ENCODE measurements around the gene WDFY2. TPM values are rescaled to one million over a fixed set of nuclear protein-coding genes. Genes with fewer than 3 reads are reported as not detected.

WDFY2 gene
- total RNA-seq, 1 donor from 2014 or later, result 4.5 TPM

DNA sequence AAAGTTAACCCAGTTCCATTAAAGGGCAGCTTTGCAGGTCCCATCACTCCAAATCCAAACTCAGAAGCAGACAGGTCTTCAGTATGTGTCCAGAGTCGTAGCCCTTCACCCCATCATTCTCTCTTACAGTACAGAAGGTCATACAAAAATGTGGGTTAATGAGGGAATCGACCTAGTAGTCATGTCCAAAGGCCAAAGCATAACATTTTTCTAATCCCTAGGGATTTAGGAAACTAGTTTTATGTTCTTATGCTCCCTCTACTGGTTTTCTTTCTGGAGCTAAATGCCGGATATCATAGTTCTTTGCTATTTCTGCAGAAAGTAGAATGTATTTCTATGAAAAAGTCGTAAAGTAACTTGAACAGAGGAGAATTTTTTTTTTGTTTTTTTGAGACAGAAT lies 147.5 kb downstream of the WDFY2 start:
- no peaks in the 10 kb centered on the region for H3K27me3 ChIP-seq (ENCODE audit: low read depth)
- peak overlapping the region; percentile 77 for H3K27ac ChIP-seq (replicated peaks)
- peaks cover 34% of the 10 kb centered on the region for H3K4me1 ChIP-seq
- no peak for DNase-seq
- TF ChIP-seq, protein P1, sequence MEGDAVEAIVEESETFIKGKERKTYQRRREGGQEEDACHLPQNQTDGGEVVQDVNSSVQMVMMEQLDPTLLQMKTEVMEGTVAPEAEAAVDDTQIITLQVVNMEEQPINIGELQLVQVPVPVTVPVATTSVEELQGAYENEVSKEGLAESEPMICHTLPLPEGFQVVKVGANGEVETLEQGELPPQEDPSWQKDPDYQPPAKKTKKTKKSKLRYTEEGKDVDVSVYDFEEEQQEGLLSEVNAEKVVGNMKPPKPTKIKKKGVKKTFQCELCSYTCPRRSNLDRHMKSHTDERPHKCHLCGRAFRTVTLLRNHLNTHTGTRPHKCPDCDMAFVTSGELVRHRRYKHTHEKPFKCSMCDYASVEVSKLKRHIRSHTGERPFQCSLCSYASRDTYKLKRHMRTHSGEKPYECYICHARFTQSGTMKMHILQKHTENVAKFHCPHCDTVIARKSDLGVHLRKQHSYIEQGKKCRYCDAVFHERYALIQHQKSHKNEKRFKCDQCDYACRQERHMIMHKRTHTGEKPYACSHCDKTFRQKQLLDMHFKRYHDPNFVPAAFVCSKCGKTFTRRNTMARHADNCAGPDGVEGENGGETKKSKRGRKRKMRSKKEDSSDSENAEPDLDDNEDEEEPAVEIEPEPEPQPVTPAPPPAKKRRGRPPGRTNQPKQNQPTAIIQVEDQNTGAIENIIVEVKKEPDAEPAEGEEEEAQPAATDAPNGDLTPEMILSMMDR (IDR thresholded peaks at IDR 0.05; ENCODE audit: borderline replicate concordance), result peak; percentile 62
- H3K36me3 ChIP-seq, result no peaks in the 10 kb centered on the region
- intact Hi-C loops (cut with micrococcal nuclease), result no loop called here
- H3K4me3 ChIP-seq, result no peak overlapping the region
- no peaks in the 10 kb centered on the region for H3K9me3 ChIP-seq (replicated peaks)

DNA sequence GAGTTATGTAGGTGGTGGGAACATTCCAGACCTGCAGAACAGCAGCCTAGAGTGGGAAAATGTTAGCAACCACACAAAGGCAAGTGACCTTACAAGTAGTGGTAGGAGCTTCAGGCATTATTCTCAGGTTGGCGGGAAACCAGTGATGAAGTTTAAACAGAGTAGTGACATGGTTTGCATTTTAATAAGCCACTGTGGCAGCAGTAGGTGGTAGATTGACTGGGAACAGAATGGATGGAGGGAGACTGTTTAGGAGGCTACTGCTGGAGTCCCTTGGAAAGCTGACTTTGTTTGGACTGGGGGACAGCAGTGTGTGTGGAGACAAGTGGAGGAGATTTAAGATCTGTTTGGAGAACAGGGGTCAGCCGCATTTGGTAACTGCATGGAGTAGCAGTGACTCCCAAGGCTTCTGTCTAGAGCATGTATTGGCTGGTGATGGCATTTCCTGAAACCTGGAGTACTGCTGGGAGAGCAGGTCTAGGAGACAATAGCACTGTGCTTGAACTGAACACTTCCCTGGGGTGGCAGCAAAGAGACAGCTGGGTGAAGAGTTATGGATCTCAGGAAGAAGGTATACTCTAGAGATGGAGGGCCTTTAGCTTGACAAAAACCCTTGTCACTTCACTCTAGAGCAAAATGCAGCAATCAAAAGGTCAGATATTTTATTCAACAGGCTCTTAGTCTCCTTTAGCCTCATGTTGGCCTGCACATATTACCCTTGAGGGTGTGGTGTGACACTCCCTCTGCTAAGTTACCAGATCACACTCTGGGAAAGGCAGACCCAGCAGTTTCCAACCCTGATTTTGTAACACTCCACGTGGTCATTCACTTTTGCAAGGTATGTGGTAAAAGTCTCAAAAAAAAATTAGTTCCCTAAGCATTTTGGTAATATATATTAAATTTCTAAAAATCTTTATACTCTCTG lies 149.4 kb downstream of the WDFY2 start:
- Histone ChIP-seq H3K4me3 (no peak overlapping the region), H3K27me3 (ENCODE audit: low read depth) (no peaks in the 10 kb centered on the region), H3K36me3 (no peaks in the 10 kb centered on the region), H3K4me1 (peaks cover 22% of the 10 kb centered on the region), H3K27ac (replicated peaks) (no peak overlapping the region), H3K9me3 (replicated peaks) (no peaks in the 10 kb centered on the region)
- TF ChIP-seq, protein P1 (IDR thresholded peaks at IDR 0.05; ENCODE audit: borderline replicate concordance), result no peak
- intact Hi-C loops (cut with micrococcal nuclease), result no loop called here
- DNase-seq, result no peak

DNA sequence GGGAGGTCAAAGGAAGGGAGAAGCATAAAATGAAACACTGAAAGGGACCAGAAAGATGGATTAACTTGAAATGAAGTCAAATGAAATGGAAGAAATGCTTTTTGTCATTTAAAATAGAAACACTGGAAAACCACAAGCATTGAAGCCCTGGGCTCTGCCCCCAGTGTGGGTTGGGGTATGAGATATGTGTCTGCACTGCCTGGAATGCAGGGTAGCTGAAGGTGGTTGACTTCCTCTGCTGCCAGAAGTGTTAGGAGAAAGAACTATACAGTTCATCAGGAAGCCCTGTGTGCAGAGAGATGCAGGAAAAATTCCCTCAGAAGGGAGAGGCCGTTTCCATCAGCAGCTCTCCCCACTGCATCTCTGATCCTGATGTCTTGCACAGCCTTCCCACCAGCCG lies 150.5 kb downstream of the WDFY2 start:
- intact Hi-C loops (cut with micrococcal nuclease), result no loop called here
- Histone ChIP-seq H3K27ac (replicated peaks) (no peak overlapping the region), H3K4me1 (peaks cover 25% of the 10 kb centered on the region), H3K9me3 (replicated peaks) (no peaks in the 10 kb centered on the region), H3K4me3 (no peak overlapping the region), H3K36me3 (peaks cover 8% of the 10 kb centered on the region), H3K27me3 (ENCODE audit: low read depth) (no peaks in the 10 kb centered on the region)
- DNase-seq, result no peak
- TF ChIP-seq, protein P1 (IDR thresholded peaks at IDR 0.05; ENCODE audit: borderline replicate concordance), result no peak

DNA sequence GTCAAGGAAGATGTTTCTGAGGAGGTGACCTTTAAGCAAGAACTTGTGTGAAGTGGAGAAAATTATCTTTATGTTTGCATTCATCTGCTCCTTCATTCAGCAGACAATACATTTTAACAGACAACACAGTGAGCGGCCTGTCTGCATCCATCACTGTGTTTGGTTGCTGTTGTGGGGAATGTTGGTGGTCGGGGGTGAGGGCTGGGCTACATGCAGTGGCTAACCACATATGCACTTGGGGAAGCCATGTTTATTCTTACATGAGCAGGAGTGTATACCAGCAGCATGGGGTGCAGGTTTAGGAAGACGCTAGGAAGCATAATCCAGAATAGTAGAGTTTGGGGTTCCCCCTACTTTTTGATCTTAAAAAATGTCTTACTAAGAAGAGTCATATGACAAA lies 153.3 kb downstream of the WDFY2 start:
- H3K4me3 ChIP-seq, result no peak overlapping the region
- DNase-seq, result no peak
- peaks cover 17% of the 10 kb centered on the region for H3K36me3 ChIP-seq
- no peaks in the 10 kb centered on the region for H3K9me3 ChIP-seq (replicated peaks)
- H3K27ac ChIP-seq (replicated peaks), result no peak overlapping the region
- no peaks in the 10 kb centered on the region for H3K27me3 ChIP-seq (ENCODE audit: low read depth)
- peaks cover 3% of the 10 kb centered on the region for H3K4me1 ChIP-seq
- intact Hi-C loops (cut with micrococcal nuclease), result no loop called here
- TF ChIP-seq, protein P1 (IDR thresholded peaks at IDR 0.05; ENCODE audit: borderline replicate concordance), result no peak

DNA sequence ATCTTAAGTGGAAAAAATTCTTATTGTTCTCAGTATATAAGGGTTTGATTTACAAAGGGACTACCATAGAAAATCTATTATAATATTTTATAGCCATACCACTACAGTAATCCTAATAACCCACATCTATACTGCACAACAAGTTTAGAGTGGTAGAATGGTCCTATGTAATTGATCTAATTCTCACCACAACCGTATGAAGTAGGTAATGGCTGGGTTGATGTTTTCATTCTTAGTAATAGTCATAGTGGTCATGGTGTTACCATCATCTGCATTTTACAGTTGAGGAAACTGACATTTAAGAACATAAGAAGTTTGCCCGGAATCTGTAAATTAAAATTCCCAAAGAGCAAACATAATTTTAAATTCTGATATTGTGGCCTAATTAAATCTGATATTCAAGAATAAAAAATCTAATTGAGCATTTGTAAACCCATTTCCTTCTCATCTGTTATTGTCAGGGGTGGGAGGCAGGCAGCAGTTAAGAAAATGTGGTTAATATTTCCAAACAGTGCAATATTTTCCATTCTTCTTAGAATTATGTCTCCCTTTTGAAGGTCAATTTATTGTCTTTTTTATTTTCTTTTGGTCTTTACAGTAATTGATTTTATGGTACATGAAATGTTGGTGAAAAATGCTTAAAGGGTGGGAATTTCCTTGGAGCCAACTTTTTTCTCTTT lies 154.1 kb downstream of the WDFY2 start:
- no peak for DNase-seq
- TF ChIP-seq, protein P1 (IDR thresholded peaks at IDR 0.05; ENCODE audit: borderline replicate concordance), result no peak
- H3K9me3 ChIP-seq (replicated peaks), result no peaks in the 10 kb centered on the region
- H3K27me3 ChIP-seq (ENCODE audit: low read depth), result no peaks in the 10 kb centered on the region
- H3K4me3 ChIP-seq, result no peak overlapping the region
- H3K36me3 ChIP-seq, result peaks cover 17% of the 10 kb centered on the region
- intact Hi-C loops (cut with micrococcal nuclease), result no loop called here
- H3K4me1 ChIP-seq, result peaks cover 3% of the 10 kb centered on the region
- H3K27ac ChIP-seq (replicated peaks), result no peak overlapping the region

Measured in left ventricle myocardium inferior (tissue), 1 donor.